HEK293 (cell line): ENCODE results near the gene LRRC49.
"Not testable (repeated sequence)": the region's sequence is repeated elsewhere in the genome, so short reads cannot be mapped to it uniquely, and the experiment has no call there.

Source experiments
- CTCF ChIA-PET: fragments of 350-600 bp; formaldehyde crosslinking; extraction: SDS; loops from one replicate; lab custom pipeline; 2021; ENCODE audit warnings: antibody characterized with exemption; lab: Yijun Ruan, JAX
- POLR2A ChIA-PET: fragments of 300-600 bp; formaldehyde crosslinking; extraction: SDS; loops from one replicate; lab custom pipeline; 2020; ENCODE audit warnings: antibody characterized with exemption, inconsistent platforms; lab: Yijun Ruan, JAX
- H3K27ac ChIP-seq: fragments of 200-500 bp; sonication (Bioruptor generic); 2 replicates; pipeline ENCODE4 v1.5.1; 2014; ENCODE audit warnings: low read depth, low read length, control low read depth, inconsistent platforms; ENCODE audit errors: extremely low read depth
- H3K36me3 ChIP-seq, 2 experiments: fragments of 200-500 bp in 1 of 2; sonication (Bioruptor generic) in 1 of 2; 1 replicate in 1 of 2; 2 replicates in 1 of 2; pipeline ENCODE4 v1.5.1; 2014 to 2017; ENCODE audit warnings: inconsistent platforms in 2 of 2, low read length in 2 of 2; ENCODE audit not compliant: control insufficient read depth in 2 of 2, insufficient read depth in 1 of 2
- H3K4me1 ChIP-seq: fragments of 200-500 bp; sonication (Bioruptor generic); 2 replicates; pipeline ENCODE4 v1.5.1; 2014; ENCODE audit warnings: mild to moderate bottlenecking, low read length, inconsistent platforms; ENCODE audit not compliant: control insufficient read depth, insufficient read depth
- H3K4me3 ChIP-seq: 2 replicates; pipeline ENCODE4 v1.5.1; 2011; ENCODE audit warnings: low read depth, mild to moderate bottlenecking, control low read depth, low read length, moderate library complexity
- H3K9me3 ChIP-seq: fragments of 200-500 bp; sonication (Bioruptor generic); 2 replicates; pipeline ENCODE4 v1.5.1; 2014; ENCODE audit warnings: low read depth, low read length, inconsistent platforms; ENCODE audit not compliant: control insufficient read depth, insufficient read depth
- BCL6B ChIP-seq: fragments of 450-650 bp; formaldehyde crosslinking; IDR thresholded peaks from 2 replicates; pipeline ENCODE4 v1.5.1; 2017; ENCODE audit warnings: missing biosample characterization, missing genetic modification characterization
- FEZF1 ChIP-seq: fragments of 450-650 bp; formaldehyde crosslinking; IDR thresholded peaks from 2 replicates; pipeline ENCODE4 v1.5.1; 2016; ENCODE audit warnings: missing biosample characterization, missing genetic modification characterization
- IKZF3 ChIP-seq: fragments of 450-650 bp; IDR thresholded peaks from 2 replicates; pipeline ENCODE4 v1.5.0; 2018; ENCODE audit warnings: missing biosample characterization, mild to moderate bottlenecking, missing genetic modification characterization, moderate library complexity
- PRDM10 ChIP-seq: fragments of 450-650 bp; formaldehyde crosslinking; IDR thresholded peaks from 2 replicates; pipeline ENCODE4 v1.5.1; 2016; ENCODE audit warnings: missing biosample characterization, missing genetic modification characterization
- WT1 ChIP-seq: fragments of 450-650 bp; formaldehyde crosslinking; IDR thresholded peaks from 2 replicates; pipeline ENCODE4 v1.5.1; 2016; ENCODE audit warnings: missing biosample characterization, missing genetic modification characterization
- ZBTB44 ChIP-seq: fragments of 450-650 bp; IDR thresholded peaks from 2 replicates; pipeline ENCODE4 v1.5.1; 2018; ENCODE audit warnings: missing biosample characterization, mild to moderate bottlenecking, missing genetic modification characterization
- ZBTB48 ChIP-seq: fragments of 450-650 bp; formaldehyde crosslinking; IDR thresholded peaks from 2 replicates; pipeline ENCODE4 v1.5.1; 2016; ENCODE audit warnings: missing biosample characterization, missing genetic modification characterization
- ZBTB8A ChIP-seq: fragments of 450-650 bp; formaldehyde crosslinking; IDR thresholded peaks from 2 replicates; pipeline ENCODE4 v1.5.1; 2016; ENCODE audit warnings: missing biosample characterization, missing genetic modification characterization
- ZNF335 ChIP-seq: fragments of 450-650 bp; formaldehyde crosslinking; conservative IDR thresholded peaks from 2 replicates; pipeline ENCODE4 v1.5.1; 2016; ENCODE audit warnings: missing biosample characterization, missing genetic modification characterization
- ZNF670 ChIP-seq: fragments of 450-650 bp; formaldehyde crosslinking; IDR thresholded peaks from 2 replicates; pipeline ENCODE4 v1.5.1; 2016; ENCODE audit warnings: missing biosample characterization, missing genetic modification characterization, low read depth
- ZSCAN30 ChIP-seq: fragments of 450-650 bp; IDR thresholded peaks from 2 replicates; pipeline ENCODE4 v1.5.1; 2018; ENCODE audit warnings: missing biosample characterization, mild to moderate bottlenecking, missing genetic modification characterization, moderate library complexity
- ZSCAN4 ChIP-seq: fragments of 450-650 bp; formaldehyde crosslinking; IDR thresholded peaks from 2 replicates; pipeline ENCODE4 v1.5.1; 2017; ENCODE audit warnings: missing biosample characterization, missing genetic modification characterization

The LRRC49 gene

GRCh38 chr15:70943285-70943684, 50.7 kb downstream of the LRRC49 start:
- POLR2A ChIA-PET, CTCF ChIA-PET, H3K9me3 ChIP-seq, H3K36me3 ChIP-seq, H3K27ac ChIP-seq, H3K4me3 ChIP-seq: not testable (repeated sequence)
- peaks cover 11% of the 10 kb centered on the region; the same call in 1 of the 2 replicates for H3K4me1 ChIP-seq
- TF ChIP-seq FEZF1 (tag by site-specific recombination) (peak; percentile 26; the same call in 1 of the 2 replicates), ZBTB44 (tag by site-specific recombination) (peak; percentile 44; the same call in 1 of the 2 replicates), IKZF3 (tag by site-specific recombination) (peak; percentile 42; the same call in 1 of the 2 replicates), BCL6B (tag by site-specific recombination) (peak; percentile 54; the same call in 1 of the 2 replicates), ZSCAN30 (peak; percentile 54; the same call in 1 of the 2 replicates), ZBTB8A (tag by site-specific recombination) (peak; percentile 82), ZNF335 (0 out of 2 replicates have a peak, but pooled peaks have one; percentile 10), ZBTB48 (0 out of 2 replicates have a peak, but pooled peaks have one; percentile 49), WT1 (tag by site-specific recombination) (peak; percentile 75), PRDM10 (peak; percentile 91)

GRCh38 chr15:70947351-70948335, 55.0 kb downstream of the LRRC49 start:
- Histone ChIP-seq H3K4me1 (peaks cover 11% of the 10 kb centered on the region; the same call in 1 of the 2 replicates), H3K4me3 (no peak overlapping the region), H3K9me3 (no peaks in the 10 kb centered on the region), H3K27ac (no peak overlapping the region), H3K36me3 (no peaks in the 10 kb centered on the region; a peak in 1 of 3 replicates)
- ChIA-PET POLR2A (no interaction called here), CTCF (interaction anchor here (1.0 kb wide), 1 partner anchor 25 kb away, joined by 5 read pairs; no protein-coding TSS in a partner anchor)
- TF ChIP-seq ZNF670 (tag by site-specific recombination) (no peak), ZSCAN4 (tag by site-specific recombination) (0 out of 2 replicates have a peak, but pooled peaks have one; percentile 45)
- TF ChIP-seq, all 188 proteins: peak for 1
